GM12874 (cell line): ENCODE data around the gene NKX6-1.

Source experiments
- CTCF ChIP-seq: IDR thresholded peaks from 2 replicates; pipeline ENCODE4 v1.5.1; 2011; ENCODE audit warnings: low read depth, mild to moderate bottlenecking, control low read depth, low read length, moderate library complexity; ENCODE audit not compliant: insufficient read depth

NKX6-1 gene

GRCh38 chr4:84498203-84498934 is 723 bp downstream of the NKX6-1 start:
- TF ChIP-seq CTCF: no peak

GRCh38 chr4:84497504-84498202 is 1.4 kb downstream of the NKX6-1 start:
- TF ChIP-seq CTCF: no peak

GRCh38 chr4:84496706-84497503 is 2.2 kb downstream of the NKX6-1 start:
- no peak for TF ChIP-seq CTCF

GRCh38 chr4:84496331-84496705 is 2.8 kb downstream of the NKX6-1 start:
- TF ChIP-seq CTCF: no peak

GRCh38 chr4:84495794-84496261 is 3.3 kb downstream of the NKX6-1 start:
- TF ChIP-seq CTCF: no peak

- TF ChIP-seq CTCF: no peak
Measured at GRCh38 chr4:84495118-84495793, 3.8 kb downstream of the NKX6-1 start.
